Nephron progenitor cell (in vitro differentiated cells): Measurements from ENCODE around the gene FOXJ1.
A peak's percentile ranks its signal among the peaks of the same experiment; 100 is the strongest.
"Not testable (repeated sequence)": the region's sequence is repeated elsewhere in the genome, so short reads cannot be mapped to it uniquely, and the experiment has no call there.

Experiments used
- DNase-seq: peaks from one replicate; pipeline ENCODE4 v3.0.0; 2021
- H3K27ac Mint-ChIP-seq: 2 replicates; pipeline ENCODE4 v1.8.0; 2021; ENCODE audit warnings: mild to moderate bottlenecking, moderate library complexity, mixed read lengths
- H3K27me3 Mint-ChIP-seq: 2 replicates; pipeline ENCODE4 v1.8.0; 2021; ENCODE audit warnings: mild to moderate bottlenecking, low read depth, mixed read lengths; ENCODE audit not compliant: poor library complexity
- H3K36me3 Mint-ChIP-seq: 2 replicates; pipeline ENCODE4 v1.8.0; 2021; ENCODE audit warnings: low read depth, mixed read lengths
- H3K4me1 Mint-ChIP-seq: 2 replicates; pipeline ENCODE4 v1.8.0; 2021; ENCODE audit warnings: mixed read lengths
- H3K4me3 Mint-ChIP-seq: 2 replicates; pipeline ENCODE4 v1.8.0; 2021; ENCODE audit warnings: mild to moderate bottlenecking, moderate library complexity, mixed read lengths
- H3K9me3 Mint-ChIP-seq: 2 replicates; pipeline ENCODE4 v1.8.0; 2021; ENCODE audit warnings: mild to moderate bottlenecking, moderate library complexity, mixed read lengths
- CTCF ChIP-seq: fragments of 200-600 bp; sonication (generic); IDR thresholded peaks from 2 replicates; pipeline ENCODE4 v1.5.0; 2021; ENCODE audit warnings: antibody characterized with exemption

FOXJ1 gene, protein sequence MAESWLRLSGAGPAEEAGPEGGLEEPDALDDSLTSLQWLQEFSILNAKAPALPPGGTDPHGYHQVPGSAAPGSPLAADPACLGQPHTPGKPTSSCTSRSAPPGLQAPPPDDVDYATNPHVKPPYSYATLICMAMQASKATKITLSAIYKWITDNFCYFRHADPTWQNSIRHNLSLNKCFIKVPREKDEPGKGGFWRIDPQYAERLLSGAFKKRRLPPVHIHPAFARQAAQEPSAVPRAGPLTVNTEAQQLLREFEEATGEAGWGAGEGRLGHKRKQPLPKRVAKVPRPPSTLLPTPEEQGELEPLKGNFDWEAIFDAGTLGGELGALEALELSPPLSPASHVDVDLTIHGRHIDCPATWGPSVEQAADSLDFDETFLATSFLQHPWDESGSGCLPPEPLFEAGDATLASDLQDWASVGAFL

GRCh38 chr17:76141212-76142038 is at the start of gene FOXJ1:
TSS of gene FOXJ1 (minus strand) at chr17:76141245. CDS start at chr17:76140395, 850 bp downstream.
- no peaks in the 10 kb centered on the region for H3K36me3 Mint-ChIP-seq
- peak; percentile 95 for DNase-seq
- TF ChIP-seq CTCF: no peak
- H3K4me1 Mint-ChIP-seq: peaks cover 65% of the 10 kb centered on the region
- peaks cover 90% of the 10 kb centered on the region for H3K27me3 Mint-ChIP-seq
- no peaks in the 10 kb centered on the region for H3K9me3 Mint-ChIP-seq
- H3K4me3 Mint-ChIP-seq: peak within 1 kb of the TSS; percentile 76
- H3K27ac Mint-ChIP-seq: no peak within 1 kb of the TSS

DNA sequence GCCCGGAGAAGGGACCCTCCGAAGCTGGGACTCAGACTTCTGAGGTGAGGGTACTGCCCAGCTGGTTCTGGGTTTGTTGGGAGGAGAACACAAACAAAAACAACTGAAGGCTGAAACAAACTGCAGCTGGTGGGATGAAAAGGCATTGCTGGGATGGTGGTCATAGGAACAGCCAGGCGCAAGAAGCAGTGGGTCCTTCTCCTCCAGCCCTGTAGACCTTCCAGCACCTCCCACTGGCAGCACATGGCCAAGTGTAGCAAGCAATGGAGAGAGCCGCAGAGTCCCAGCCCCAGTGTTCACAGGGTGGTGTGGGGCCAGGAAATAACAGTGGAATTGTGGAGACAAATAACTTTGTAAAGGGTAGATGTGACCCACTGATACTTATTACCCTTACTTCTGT is 48.7 kb upstream of the FOXJ1 start:
- TF ChIP-seq CTCF: no peak
- peaks cover 4% of the 10 kb centered on the region for H3K27me3 Mint-ChIP-seq
- no peak for DNase-seq
- no peaks in the 10 kb centered on the region for H3K36me3 Mint-ChIP-seq
- H3K4me1 Mint-ChIP-seq: peaks cover 27% of the 10 kb centered on the region
- no peaks in the 10 kb centered on the region for H3K9me3 Mint-ChIP-seq
- H3K27ac Mint-ChIP-seq: no peak overlapping the region
- H3K4me3 Mint-ChIP-seq: no peak overlapping the region

GRCh38 chr17:76189247-76189646 is 48.2 kb upstream of the FOXJ1 start:
- DNase-seq: no peak
- no peaks in the 10 kb centered on the region for H3K9me3 Mint-ChIP-seq
- H3K36me3 Mint-ChIP-seq: no peaks in the 10 kb centered on the region
- no peak overlapping the region for H3K4me3 Mint-ChIP-seq
- no peaks in the 10 kb centered on the region for H3K27me3 Mint-ChIP-seq
- no peak for TF ChIP-seq CTCF
- no peak overlapping the region for H3K27ac Mint-ChIP-seq
- H3K4me1 Mint-ChIP-seq: peaks cover 26% of the 10 kb centered on the region

DNA sequence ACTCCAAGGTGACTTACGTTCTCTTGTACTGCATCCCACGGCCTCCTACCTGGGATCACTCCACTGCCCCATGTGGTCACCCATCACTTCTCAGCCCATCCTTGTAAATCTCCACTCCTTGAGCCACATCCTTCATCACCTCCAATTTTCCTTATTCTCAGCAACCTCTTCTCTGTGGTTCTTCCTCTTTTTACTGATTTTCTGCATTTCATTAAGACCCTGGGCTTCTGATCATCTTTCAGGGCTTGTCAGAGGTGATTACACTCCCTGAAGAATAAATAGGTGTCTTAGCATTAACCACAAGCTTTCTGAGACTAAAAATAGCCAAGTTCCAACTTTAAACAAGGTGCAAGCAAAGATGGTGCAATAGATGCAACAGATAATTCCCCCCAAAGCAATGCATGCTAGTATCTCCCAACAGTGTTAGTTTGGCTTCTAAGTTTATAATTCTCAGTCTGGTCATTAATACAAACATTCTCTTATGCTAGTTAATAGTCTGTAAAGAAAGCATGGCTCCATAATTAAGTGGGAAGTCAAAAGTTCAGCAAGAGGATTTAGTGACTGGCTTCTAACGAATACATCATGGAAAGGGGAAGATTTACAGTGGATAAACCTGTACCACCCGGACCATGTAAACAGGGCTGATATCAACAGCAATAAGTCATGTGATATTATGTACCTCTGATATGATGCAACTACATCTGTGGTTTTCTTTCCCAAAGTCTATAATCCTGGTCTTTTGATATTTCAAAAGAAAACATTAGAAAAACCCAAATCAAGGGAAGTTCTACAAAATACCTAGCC is 47.4 kb upstream of the FOXJ1 start:
- Mint-ChIP-seq H3K36me3 (no peaks in the 10 kb centered on the region), H3K27ac (no peak overlapping the region), H3K9me3 (no peaks in the 10 kb centered on the region), H3K27me3 (no peaks in the 10 kb centered on the region), H3K4me3 (no peak overlapping the region), H3K4me1 (peaks cover 18% of the 10 kb centered on the region)
- no peak for TF ChIP-seq CTCF
- no peak for DNase-seq

- H3K4me3 Mint-ChIP-seq, H3K27me3 Mint-ChIP-seq, H3K4me1 Mint-ChIP-seq, H3K36me3 Mint-ChIP-seq, H3K27ac Mint-ChIP-seq, DNase-seq, H3K9me3 Mint-ChIP-seq: not testable (repeated sequence)
These were observed 45.7 kb upstream of the FOXJ1 start for GRCh38 chr17:76186774-76187173.

GRCh38 chr17:76184290-76184689 is 43.2 kb upstream of the FOXJ1 start:
- Mint-ChIP-seq H3K9me3 (no peaks in the 10 kb centered on the region), H3K36me3 (no peaks in the 10 kb centered on the region), H3K4me1 (peaks cover 9% of the 10 kb centered on the region), H3K27ac (no peak overlapping the region), H3K27me3 (no peaks in the 10 kb centered on the region), H3K4me3 (no peak overlapping the region)
- no peak for DNase-seq
- TF ChIP-seq CTCF: no peak
